PC-3 (cell line): Measurements from ENCODE around the gene WFDC6. TPM values are rescaled to one million over a fixed set of nuclear protein-coding genes. Genes with fewer than 3 reads are reported as not detected.

ENCODE experiments used
- ATAC-seq: fragments of 200-7000 bp; cut with Tn5 transposase; 2 replicates; pipeline ENCODE4 v1.9.1; 2020; ENCODE audit warnings: mild to moderate bottlenecking, moderate library complexity
- BruUV-seq: library from RNA; stranded (reverse); fragments of 400-500 nt; replicated peaks from 2 replicates; lab custom pipeline; 2021; lab: Mats Ljungman, UMichigan
- CTCF ChIA-PET: fragments of 300-600 bp; sonication (Branson Sonifier 250); formaldehyde crosslinking; loops from one replicate; lab custom pipeline; 2022; ENCODE audit warnings: antibody characterized with exemption; lab: Charles Lee
- POLR2A ChIA-PET: fragments of 300-600 bp; sonication (Branson Sonifier 250); formaldehyde crosslinking; loops from one replicate; lab custom pipeline; 2022; ENCODE audit warnings: antibody characterized with exemption; ENCODE audit not compliant: unreplicated experiment; lab: Charles Lee
- DNase-seq: peaks from one replicate; pipeline ENCODE4 v3.0.0-alpha.2; 2015
- H2AFZ ChIP-seq: fragments of 300-600 bp; sonication (generic); 2 replicates; pipeline ENCODE4 v1.6.0; 2016; ENCODE audit warnings: antibody characterized with exemption, low read length
- H3F3A ChIP-seq: fragments of 300-600 bp; sonication (generic); one replicate; pipeline ENCODE4 v1.6.0; 2017; ENCODE audit warnings: antibody characterized with exemption, low read length, control low read depth, mild to moderate bottlenecking; ENCODE audit not compliant: unreplicated experiment
- H3K27ac ChIP-seq: fragments of 300-600 bp; sonication (generic); 2 replicates; pipeline ENCODE4 v1.5.1; 2016; ENCODE audit warnings: mild to moderate bottlenecking, low read length
- H3K27me3 ChIP-seq: fragments of 300-600 bp; sonication (generic); 2 replicates; pipeline ENCODE4 v1.6.1; 2016; ENCODE audit warnings: low read length, mixed read lengths
- H3K36me3 ChIP-seq: fragments of 300-600 bp; sonication (generic); 2 replicates; pipeline ENCODE4 v1.6.1; 2016; ENCODE audit warnings: low read depth, mixed run types, low read length, mixed read lengths
- H3K4me1 ChIP-seq: fragments of 300-600 bp; sonication (generic); 2 replicates; pipeline ENCODE4 v1.5.1; 2016; ENCODE audit warnings: low read length; ENCODE audit not compliant: insufficient read depth
- H3K4me2 ChIP-seq: fragments of 300-600 bp; sonication (generic); 2 replicates; pipeline ENCODE4 v1.6.0; 2016; ENCODE audit warnings: low read length
- H3K4me3 ChIP-seq: fragments of 300-600 bp; sonication (generic); 2 replicates; pipeline ENCODE4 v1.5.1; 2016; ENCODE audit warnings: mild to moderate bottlenecking, low read length, mixed read lengths
- H3K79me2 ChIP-seq: fragments of 300-600 bp; sonication (generic); 2 replicates; pipeline ENCODE4 v1.6.1; 2017; ENCODE audit warnings: low read length, mixed read lengths
- H3K9ac ChIP-seq: fragments of 300-600 bp; sonication (generic); 2 replicates; pipeline ENCODE4 v1.6.0; 2016; ENCODE audit warnings: mild to moderate bottlenecking, low read length
- H3K9me2 ChIP-seq: fragments of 300-600 bp; sonication (generic); replicated peaks from 2 replicates; pipeline ENCODE4 v1.6.1; 2016; ENCODE audit warnings: mixed run types, low read length, mixed read lengths
- H3K9me3 ChIP-seq: fragments of 300-600 bp; sonication (generic); 2 replicates; pipeline ENCODE4 v1.6.1; 2016; ENCODE audit warnings: low read length, mixed read lengths
- H4K20me1 ChIP-seq: fragments of 300-600 bp; sonication (generic); 2 replicates; pipeline ENCODE4 v1.6.1; 2016; ENCODE audit warnings: low read length, mixed read lengths
- EZH2 ChIP-seq: fragments of 300-600 bp; sonication (generic); IDR thresholded peaks from one replicate; pipeline ENCODE4 v1.6.1; 2017; ENCODE audit warnings: antibody characterized with exemption, mild to moderate bottlenecking, low read length; ENCODE audit not compliant: unreplicated experiment
- EZH2phosphoT487 ChIP-seq: fragments of 300-600 bp; sonication (generic); IDR thresholded peaks from 2 replicates; pipeline ENCODE4 v1.6.1; 2018; ENCODE audit warnings: mild to moderate bottlenecking, antibody characterized with exemption, low read length, borderline replicate concordance
- intact Hi-C: fragments of 100-400 bp; cut with micrococcal nuclease; formaldehyde crosslinking; loops from 2 replicates; pipeline ENCODE4 v1.9.0; 2023
- total RNA-seq: library from RNA; depleted of rRNA; stranded (reverse); fragments of >200 nt; gene quantifications from 2 replicates; pipeline ENCODE4 v1.2.3, GENCODE V29; 2014
- TF ChIP-seq, protein P1 (sequence below): fragments of 300-600 bp; sonication (generic); conservative IDR thresholded peaks from 2 replicates; pipeline ENCODE4 v1.5.1; 2017; ENCODE audit warnings: antibody characterized with exemption, low read depth, mild to moderate bottlenecking, low read length

The WFDC6 gene
- total RNA-seq, 1 experiment from 2014 or later, result not detected

GRCh38 chr20:45497971-45498494 is 41.2 kb downstream of the WFDC6 start:
- H3K27me3 ChIP-seq, result peaks cover 4% of the 10 kb centered on the region; the same call in 1 of the 2 replicates
- H4K20me1 ChIP-seq, result no peaks in the 10 kb centered on the region
- intact Hi-C loops, result no loop called here
- CTCF ChIA-PET, result no interaction called here
- no peaks in the 10 kb centered on the region for H3K9me2 ChIP-seq
- no peaks in the 10 kb centered on the region for H3K36me3 ChIP-seq
- no peak overlapping the region for H3K4me3 ChIP-seq
- TF ChIP-seq, protein P1, sequence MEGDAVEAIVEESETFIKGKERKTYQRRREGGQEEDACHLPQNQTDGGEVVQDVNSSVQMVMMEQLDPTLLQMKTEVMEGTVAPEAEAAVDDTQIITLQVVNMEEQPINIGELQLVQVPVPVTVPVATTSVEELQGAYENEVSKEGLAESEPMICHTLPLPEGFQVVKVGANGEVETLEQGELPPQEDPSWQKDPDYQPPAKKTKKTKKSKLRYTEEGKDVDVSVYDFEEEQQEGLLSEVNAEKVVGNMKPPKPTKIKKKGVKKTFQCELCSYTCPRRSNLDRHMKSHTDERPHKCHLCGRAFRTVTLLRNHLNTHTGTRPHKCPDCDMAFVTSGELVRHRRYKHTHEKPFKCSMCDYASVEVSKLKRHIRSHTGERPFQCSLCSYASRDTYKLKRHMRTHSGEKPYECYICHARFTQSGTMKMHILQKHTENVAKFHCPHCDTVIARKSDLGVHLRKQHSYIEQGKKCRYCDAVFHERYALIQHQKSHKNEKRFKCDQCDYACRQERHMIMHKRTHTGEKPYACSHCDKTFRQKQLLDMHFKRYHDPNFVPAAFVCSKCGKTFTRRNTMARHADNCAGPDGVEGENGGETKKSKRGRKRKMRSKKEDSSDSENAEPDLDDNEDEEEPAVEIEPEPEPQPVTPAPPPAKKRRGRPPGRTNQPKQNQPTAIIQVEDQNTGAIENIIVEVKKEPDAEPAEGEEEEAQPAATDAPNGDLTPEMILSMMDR, result 0 out of 2 replicates have a peak, but pooled peaks have one; percentile 11
- TF ChIP-seq EZH2 (no peak), EZH2phosphoT487 (no peak)
- no peak for ATAC-seq
- no peak overlapping the region for H2AFZ ChIP-seq
- H3K9me3 ChIP-seq, result no peaks in the 10 kb centered on the region
- H3K79me2 ChIP-seq, result no peaks in the 10 kb centered on the region
- BruUV-seq, result no TSS peak
- POLR2A ChIA-PET, result no interaction called here
- H3K27ac ChIP-seq, result no peak overlapping the region
- H3F3A ChIP-seq, result no peaks in the 10 kb centered on the region
- H3K4me1 ChIP-seq, result no peaks in the 10 kb centered on the region
- no peak overlapping the region for H3K9ac ChIP-seq
- peak; percentile 10 for DNase-seq
- H3K4me2 ChIP-seq, result no peak overlapping the region

DNA sequence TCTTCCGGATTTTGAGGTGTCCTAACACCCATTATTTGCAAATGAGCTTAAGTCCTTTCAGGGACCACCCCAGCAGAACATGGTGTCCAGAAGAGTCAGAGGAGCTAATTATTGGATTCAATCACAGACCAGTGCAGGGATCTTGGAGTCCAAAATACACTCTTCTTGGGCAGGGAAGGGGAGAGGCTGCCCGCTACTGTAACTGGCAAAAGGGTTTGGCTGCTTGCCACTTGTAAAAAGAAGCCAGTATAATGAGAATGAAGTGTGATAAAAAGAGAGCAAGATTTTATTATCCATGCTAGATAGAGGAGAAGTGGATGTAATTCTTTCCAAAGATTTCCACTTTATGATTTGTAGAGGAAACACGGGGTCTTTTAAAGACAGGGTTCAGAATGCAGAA is 43.1 kb downstream of the WFDC6 start:
- no peak for ATAC-seq

DNA sequence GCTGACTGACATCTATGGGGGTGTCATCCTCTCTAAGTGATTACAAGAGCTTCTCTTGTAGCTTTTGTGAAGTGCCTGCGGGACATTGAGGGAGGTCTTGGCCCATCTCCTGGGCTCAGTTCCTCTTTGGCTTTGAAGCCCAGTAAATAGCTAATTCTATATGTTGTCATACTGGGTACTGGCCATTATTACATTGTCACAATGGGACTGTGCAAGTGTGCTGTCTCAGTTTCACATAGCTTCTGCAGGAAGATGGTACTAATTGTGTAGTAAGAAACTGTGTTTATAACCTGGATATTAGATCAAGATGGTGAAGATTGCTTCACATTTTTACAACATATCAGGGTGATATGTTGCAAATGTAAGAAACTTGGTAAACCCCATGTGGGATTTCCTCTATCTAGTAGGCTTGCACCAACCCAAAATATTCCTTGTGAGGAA is 43.8 kb downstream of the WFDC6 start:
- Histone ChIP-seq H3K9ac (no peak overlapping the region), H3K9me2 (no peaks in the 10 kb centered on the region), H3K36me3 (no peaks in the 10 kb centered on the region), H3K4me2 (no peak overlapping the region), H3K27me3 (peaks cover 4% of the 10 kb centered on the region; the same call in 1 of the 2 replicates), H3K79me2 (no peaks in the 10 kb centered on the region), H3K27ac (no peak overlapping the region), H2AFZ (no peak overlapping the region), H3K4me1 (no peaks in the 10 kb centered on the region), H3K4me3 (no peak overlapping the region), H3F3A (no peaks in the 10 kb centered on the region), H4K20me1 (no peaks in the 10 kb centered on the region), H3K9me3 (no peaks in the 10 kb centered on the region)
- intact Hi-C loops, result no loop called here
- ATAC-seq (no peak), DNase-seq (no peak)
- TF ChIP-seq EZH2 (no peak), EZH2phosphoT487 (no peak)
- POLR2A ChIA-PET, result no interaction called here
- no TSS peak for BruUV-seq
- CTCF ChIA-PET, result no interaction called here

More for the DNA sequence above, 43.1 kb downstream of the WFDC6 start:
- Histone ChIP-seq H3K9me2 (no peaks in the 10 kb centered on the region), H3K4me2 (no peak overlapping the region), H2AFZ (no peak overlapping the region), H3K9me3 (no peaks in the 10 kb centered on the region), H3K36me3 (no peaks in the 10 kb centered on the region), H4K20me1 (no peaks in the 10 kb centered on the region), H3K79me2 (no peaks in the 10 kb centered on the region), H3K9ac (no peak overlapping the region), H3K4me1 (no peaks in the 10 kb centered on the region), H3K27me3 (peaks cover 4% of the 10 kb centered on the region; the same call in 1 of the 2 replicates), H3K27ac (no peak overlapping the region), H3K4me3 (no peak overlapping the region), H3F3A (no peaks in the 10 kb centered on the region)
- TF ChIP-seq, protein P1, result no peak
- no peak for TF ChIP-seq EZH2phosphoT487
- TF ChIP-seq EZH2, result no peak
- BruUV-seq, result no TSS peak
- POLR2A ChIA-PET, result no interaction called here
- intact Hi-C loops, result no loop called here
- DNase-seq, result no peak
- CTCF ChIA-PET, result no interaction called here
